HG03095 (cell line): ENCODE data around the gene PIGH.
"Not testable (repeated sequence)": the region's sequence is repeated elsewhere in the genome, so short reads cannot be mapped to it uniquely, and the experiment has no call there.

Experiments
- ATAC-seq: cut with Tn5 transposase; IDR thresholded peaks from one replicate; pipeline ENCODE4 v1.9.1; 2021; ENCODE audit warnings: moderate library complexity; ENCODE audit not compliant: unreplicated experiment

PIGH gene

DNA sequence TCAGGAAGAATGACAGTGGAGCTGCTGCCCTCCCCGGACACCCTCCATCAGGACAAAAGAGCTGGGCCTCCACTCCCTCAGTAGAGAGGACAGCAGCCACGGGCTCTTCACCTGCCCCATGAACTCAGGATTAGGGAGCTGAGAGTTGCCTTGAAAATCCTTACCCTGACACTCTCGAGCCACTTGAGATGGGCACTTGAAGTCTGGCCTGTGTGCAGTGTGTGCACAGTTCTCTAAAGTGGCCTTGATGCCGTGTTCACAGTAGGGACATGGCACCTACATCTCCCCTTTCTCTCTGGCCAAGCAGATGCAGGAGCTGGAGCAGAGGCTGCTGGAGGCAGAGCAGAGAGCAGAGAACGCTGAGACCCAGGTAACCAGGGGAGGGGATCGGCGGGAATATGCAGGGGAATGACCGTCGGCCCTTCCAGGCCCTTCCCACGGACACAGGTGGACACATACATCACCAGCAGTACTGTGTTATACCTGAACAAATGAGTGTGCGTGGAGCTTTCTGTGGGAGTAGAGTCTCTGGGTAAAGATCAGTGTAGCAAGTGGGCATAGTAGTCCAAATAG is 44.5 kb downstream of the PIGH start:
- ATAC-seq, result no peak

DNA sequence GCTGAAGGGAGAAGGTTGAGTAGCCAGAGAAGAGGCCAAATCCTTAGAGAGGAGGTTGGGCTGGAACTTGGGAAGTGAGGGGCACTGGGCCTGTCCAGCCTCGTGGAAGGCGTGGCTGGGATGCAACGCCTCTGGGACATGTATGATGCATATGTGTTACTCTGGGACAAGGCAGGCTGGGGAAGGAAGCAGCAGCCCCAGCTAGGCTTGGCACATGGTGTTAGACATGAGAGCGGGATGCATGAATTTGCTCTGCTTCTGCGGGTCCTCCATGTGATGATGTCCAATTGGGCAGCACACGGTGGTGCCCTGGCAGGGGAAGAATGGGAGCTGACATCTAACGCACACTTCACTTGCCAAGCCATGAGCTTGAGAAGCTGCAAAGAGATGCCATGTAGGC is 45.7 kb downstream of the PIGH start:
- no peak for ATAC-seq

DNA sequence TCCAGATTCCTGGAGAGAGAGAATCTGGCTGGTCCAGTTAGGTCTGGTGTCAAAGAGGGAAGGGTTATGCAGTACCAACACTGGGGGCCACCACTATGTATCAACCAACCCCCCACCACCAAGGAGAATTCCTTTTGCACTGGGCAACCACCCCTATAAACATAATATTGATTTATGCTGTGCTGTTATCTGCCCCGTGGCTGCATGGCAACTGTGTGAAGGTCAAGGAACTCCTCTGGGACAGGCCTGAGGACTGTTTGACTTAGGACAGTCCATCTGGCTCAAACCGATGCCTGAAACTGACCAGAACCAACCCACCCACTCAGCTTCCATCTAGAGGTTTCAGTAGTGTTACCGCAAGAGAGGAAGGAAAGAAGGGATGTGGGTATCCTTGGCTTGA is 46.5 kb downstream of the PIGH start:
- no peak for ATAC-seq

DNA sequence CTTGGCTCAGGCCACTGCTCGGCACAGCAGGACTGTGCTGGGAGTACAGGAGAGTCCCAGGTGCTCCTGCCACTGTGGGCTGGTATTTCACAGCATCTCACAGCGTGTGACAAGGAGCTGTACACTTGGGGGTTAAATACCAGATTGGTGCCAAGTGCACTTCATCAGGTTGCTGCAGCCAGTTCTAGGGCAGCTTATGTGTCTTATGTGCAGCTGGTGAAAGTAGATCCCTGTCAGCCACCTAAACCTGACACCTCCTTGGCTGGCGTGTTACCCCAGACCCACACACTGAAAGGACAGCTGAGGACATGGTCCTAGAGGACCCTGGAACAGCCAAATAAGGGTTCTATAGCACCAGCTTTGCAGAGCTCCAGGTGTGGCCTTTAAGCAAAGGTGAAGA is 48.1 kb downstream of the PIGH start:
- no peak for ATAC-seq

DNA sequence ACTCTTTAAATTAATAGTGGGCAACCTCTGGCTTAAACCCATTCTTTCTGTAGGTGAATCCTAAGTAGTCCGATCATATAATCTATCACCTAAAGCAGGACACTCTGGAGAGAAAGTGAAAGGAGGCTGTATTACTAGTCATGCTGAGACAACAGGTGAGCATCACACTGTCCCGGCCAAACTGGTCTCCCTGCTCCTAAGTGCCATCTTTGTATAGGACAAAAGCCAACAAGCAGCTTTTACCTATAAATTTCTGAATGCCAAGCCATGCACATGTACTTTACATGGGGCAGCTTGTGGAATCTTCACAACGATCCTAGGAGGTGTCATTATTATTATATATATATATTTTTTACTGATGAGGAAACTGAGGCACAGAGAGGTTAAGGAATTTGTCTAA is 48.9 kb downstream of the PIGH start:
- no peak for ATAC-seq

DNA sequence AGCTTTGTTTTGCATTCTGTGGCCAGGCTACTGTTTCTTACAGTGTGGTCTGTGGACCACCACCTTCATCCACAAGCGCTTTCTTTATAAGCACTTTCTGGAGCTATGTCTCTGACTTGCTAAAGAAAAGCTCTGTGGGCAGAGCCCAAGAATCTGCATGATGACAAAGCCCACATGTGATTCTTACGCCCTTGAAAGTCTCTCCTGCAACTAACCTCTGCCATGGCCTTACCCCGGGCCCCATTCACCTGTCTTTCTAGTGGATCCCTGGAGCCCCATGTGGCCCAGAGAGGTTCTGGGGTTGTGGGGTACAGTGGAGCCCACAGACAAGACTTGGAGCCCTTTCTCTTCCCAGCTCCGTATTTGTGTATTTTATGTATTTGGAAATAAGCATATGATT is 50.3 kb downstream of the PIGH start:
- no peak for ATAC-seq

DNA sequence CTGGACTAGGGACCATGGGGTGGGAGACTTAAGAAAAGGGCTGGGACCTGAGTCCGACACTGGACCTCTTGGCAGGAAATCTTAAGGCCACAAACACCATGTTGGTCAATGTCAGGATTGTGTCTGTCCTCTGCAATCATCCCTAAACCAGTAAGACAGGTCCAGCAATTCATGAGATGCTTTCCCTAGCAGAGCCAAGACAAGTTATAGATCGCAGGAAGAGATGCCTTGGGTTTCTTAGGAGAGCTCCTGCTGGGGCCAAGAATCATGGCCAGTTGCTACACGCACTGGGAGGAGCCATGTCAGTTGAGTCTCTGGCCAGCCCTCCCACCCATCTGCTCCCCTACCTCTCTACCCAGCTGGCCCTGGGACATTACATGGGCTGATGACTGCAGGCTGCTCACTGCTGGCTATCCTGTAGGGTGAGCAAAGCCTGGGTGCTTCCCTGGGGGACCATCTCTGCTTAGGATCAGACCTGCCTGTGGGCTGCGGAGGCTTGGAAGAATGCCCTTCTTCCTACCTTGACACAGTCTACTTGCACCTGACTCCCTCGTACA is 52.8 kb downstream of the PIGH start:
- ATAC-seq, result no peak

DNA sequence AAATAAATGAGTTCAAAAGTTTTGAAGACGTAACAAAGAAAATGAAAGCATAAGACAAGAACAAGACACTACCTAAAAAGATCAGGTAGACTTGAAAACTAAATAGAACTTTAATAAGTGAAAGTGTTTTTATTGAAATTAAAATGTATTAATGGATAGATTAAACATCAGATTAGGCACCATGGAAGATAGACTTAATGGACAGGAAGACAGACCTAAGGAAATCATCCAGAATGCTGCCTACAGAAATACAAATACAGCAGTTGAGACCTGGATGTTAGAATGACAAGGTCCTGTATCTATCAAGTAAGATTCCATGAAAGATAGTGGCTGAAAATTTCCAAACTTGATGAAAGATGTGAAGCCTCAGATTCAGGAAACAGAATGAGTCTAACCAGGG is 55.5 kb downstream of the PIGH start:
- no peak for ATAC-seq

DNA sequence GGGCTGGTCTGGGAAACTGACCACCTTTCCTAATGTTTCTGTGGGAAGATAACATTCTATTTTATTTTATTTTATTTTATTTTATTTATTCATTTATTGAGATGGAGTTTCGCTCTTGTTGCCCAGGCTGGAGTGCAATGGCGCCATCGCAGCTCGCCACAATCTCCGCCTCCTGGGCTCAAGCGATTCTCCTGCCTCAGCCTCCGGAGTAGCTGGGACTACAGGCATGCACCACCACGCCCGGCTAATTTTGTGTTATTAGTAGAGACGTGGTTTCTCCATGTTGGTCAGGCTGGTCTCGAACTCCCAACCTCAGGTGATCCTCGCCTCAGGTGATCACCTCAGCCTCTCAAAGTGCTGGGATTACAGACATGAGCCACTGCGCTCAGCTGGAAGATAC is 57.4 kb downstream of the PIGH start:
- ATAC-seq, result not testable (repeated sequence)

DNA sequence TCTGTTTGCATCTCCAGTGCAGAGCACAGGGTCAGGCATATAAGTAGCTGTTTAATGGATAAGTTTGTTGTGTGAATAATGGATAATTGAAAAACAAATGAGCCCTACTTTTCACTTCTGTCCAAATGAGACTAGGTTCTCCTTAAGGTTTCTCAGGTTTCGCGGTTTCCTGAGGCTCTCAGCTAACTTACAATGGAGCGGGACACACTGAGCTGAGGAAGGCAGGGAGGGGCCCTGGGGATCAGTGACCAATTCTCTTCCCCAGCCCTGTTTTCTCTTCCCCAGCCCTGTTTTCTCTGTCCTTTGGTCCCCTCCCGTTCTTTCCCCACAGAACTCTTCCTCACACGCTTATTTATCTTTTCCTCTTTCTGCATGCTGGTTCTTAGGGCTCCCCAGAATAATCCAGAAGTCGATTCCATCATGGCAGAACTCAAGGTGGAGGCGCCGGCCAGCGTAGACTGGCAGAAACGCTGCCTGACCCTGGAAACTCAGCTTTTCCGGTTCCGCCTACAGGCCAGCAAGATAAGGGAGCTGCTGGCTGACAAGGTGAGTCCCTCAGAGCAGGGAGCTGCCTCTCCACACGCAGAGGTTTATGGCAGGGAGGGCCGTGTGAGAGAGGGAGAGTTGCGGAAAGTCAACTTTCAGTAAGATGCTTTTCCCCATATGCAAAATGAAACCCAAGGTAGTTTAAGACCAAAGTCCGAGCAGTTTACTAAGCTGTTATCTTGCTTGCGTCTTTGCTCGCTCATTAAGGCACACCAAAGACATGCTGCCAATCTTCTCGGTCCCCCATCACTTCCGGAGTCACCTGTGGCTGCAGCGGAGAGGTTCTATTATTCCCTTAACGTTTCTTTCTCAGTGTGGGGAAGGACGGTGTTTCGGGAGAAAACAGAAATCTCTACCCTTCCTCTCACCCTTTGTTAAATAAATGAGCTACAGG is 58.4 kb downstream of the PIGH start:
- no peak for ATAC-seq
